GM19467 (cell line): ENCODE data around the gene ANO4.
A peak's percentile ranks its signal among the peaks of the same experiment; 100 is the strongest.
"Not testable (repeated sequence)": the region's sequence is repeated elsewhere in the genome, so short reads cannot be mapped to it uniquely, and the experiment has no call there.

Source experiments
- ATAC-seq: cut with Tn5 transposase; IDR thresholded peaks from one replicate; pipeline ENCODE4 v1.9.1; 2021; ENCODE audit warnings: mild to moderate bottlenecking, moderate library complexity; ENCODE audit not compliant: unreplicated experiment

ANO4 gene

DNA sequence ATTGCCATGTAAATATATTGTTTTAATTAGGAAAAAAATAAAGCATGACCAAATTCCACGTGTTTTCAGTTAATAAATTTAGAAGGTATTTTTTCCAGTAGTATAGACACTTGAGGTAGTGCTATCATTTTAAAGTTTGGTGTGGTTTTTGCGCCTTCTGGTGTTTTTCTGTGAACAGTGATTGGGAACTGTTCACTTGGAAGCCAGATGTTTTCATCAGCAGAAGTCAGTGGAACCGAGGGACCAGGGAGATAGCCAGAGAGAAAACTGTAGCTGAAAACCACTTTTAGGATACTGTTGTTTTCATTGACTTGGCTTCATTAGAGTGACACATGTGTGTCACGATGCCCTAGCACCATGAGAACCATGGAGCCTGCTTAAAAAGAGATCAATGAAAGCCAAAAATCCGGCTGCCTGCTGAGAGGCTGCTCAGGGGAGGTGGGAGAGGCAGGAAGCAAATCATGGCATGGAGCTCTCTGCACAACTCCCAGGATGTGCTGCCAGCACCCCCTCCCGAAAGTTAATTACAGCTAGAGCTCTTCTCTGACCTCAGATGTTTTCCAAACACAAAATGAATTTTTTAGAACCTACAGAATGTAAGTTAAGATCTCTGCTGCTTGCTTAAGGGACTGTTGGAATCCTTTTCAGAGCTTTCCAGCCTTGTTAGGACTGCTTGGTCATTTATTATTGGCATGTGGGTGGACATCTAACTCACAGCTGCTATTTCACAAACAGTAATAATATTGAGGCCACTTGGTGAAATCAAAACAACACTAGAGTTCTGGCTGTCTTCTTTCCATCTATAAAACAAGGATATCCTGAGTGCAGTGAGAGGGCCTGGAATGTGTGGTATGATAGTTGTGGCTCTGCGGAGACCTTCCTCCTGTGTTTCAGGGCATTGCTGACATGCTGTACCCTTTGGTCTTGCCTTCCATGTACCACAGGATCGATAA lies 192.3 kb downstream of the ANO4 start:
- no peak for ATAC-seq

DNA sequence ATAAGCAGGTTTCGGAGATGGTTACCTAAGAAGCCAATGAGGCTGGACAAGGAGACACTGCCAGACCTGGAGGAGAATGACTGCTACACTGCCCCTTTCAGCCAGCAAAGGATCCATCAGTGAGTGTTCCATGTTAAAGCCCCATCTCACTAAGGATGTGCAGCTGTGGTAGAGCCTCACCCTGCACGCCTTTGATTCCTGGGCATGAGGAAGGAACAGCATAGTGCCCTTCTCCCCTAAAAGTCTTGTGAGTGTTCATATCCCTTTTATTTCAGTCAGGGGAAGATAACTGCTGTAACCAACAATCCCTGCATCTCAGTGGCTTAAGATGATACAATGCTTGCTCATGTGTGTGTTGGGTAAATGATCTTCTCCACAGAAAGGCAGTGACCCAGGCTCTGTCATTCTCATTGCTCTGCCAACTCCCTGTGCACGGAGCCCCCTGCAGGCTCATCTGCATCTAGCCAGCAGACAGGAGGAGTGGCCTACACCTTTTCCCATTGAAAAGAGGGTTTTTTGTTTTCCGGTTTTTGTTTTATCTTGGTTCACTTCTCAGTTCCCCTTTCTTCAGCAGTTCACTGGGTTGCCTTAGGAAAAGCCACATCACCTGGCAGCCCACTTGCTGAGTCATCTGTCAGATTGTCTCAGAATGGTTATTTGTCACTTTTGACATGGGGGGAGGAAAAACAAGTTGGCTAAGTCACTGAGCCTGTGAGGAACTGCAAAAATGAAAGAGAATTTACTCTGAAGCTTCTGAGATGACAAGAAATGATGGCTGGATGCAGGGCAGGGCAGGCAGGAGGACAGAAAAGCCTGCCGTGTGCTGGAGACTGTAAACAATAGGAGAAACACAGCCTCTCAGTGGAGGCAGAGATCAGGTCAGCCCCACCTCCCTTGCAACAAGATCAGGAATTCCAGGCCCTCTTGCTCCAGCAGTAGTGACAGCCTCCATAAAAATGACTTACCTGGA lies 193.3 kb downstream of the ANO4 start:
- ATAC-seq, result peak; percentile 97

DNA sequence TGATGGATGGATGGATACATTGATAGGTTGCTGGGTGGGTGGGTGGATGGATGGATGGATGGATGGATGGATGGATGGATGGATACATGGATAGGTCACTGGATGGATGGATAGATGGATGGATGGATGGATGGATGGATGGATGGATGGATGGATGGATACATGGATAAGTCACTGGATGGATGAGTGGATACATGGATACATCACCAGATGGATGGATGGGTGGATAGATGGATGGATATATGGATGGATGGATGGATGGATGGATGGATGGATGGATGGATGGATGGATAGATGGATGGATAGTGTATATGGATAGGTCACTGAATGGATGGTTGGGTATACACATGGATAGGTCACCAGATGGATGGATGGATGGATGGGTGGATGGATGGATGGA lies 194.9 kb downstream of the ANO4 start:
- not testable (repeated sequence) for ATAC-seq

DNA sequence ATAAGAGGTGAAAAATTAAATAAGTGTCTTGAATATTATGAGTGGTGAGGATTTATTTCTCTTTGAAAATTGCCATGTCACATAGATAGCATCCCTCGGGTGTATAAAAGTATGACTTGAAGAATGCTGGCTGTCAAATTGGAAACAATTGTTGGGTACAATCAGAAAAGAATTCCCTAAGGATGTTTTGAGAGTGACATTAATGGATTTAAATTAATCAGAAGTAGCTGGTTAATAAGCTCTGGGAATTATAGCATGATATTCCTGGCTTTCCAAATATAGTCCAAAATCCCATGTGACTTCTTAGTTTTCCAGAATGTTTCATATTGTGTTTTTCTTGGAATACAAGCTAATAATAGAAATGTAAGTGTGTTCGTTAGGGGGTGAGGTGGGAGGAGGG lies 196.5 kb downstream of the ANO4 start:
- no peak for ATAC-seq

DNA sequence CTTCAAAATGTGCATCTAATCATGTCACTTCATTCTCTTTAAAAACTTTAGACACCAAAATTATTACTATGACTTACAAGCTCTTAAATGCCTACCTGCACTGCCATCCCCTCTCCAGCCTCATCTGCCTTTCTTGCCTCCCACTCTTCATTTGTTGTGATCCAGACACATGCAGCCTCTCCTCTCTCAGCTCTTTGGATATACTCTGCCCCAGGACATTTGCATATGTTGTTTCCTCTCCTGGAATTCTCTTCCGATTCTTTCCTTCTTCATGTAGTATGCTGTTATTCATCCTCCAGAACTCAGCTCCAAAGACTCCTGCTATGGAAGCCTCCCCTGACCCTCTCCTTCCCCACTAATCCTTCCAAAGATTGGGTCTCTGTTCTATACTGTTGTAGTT lies 197.6 kb downstream of the ANO4 start:
- ATAC-seq, result no peak

DNA sequence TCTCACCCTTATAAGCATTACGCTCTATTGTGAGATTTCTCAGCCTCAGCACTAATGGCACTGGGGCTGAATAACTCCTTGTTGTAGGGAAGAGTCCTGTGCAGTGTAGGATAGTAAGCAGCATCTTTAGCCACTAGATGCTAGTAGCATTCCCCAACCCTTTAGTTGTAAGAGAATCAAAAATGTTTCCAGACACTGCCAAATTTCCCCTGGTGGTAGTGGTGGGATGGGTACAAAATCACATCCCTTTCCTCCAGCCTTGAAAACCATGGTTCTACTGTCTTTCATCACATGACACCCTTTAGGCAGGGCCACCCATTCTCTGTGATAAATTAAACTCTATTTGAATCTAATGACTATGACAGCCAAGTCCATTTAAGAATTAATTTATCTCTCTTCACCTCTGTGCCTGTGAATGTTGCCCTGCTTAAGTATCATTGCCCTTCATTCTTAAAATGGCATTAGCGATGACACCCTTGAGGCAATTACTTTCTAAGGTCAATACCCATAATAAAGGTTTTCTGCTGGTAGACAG lies 199.4 kb downstream of the ANO4 start:
- ATAC-seq, result no peak

DNA sequence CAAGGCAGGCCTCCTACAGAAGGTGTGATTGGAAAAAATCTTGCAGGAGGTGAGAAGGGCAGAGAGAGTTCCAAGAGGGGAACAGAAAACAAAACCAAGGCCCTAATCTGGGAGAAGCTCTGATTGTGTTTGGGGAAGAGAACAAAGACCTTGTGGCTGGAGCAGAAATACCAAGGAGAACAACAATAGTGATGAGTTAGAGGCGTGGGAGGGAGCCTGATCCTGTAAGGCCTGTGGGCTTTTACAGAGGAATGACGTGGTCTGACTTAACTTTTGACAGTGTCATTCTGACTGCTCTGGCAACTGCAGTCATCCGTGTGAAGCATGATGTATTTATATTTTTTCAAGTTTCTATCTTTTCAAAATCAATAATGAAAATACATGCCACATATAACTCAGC lies 200.6 kb downstream of the ANO4 start:
- ATAC-seq, result no peak

DNA sequence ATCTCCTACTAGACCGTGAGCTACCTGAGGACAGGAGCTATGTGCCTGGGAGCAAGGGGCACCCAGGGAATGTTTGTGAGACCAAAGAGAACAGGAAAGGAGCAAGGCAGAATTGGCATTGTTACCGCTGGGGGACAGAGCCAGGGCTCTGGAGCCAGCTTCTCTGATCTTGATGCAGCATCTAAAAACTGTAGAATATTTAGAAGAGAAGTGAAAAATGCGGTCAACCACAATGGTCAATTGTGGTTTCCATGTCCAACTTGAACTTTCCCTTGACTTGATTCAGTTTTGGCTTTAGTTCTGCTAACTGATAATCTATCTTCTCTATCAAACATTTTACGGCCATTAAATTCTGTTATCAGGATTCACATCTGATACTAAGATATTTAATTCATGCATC lies 201.2 kb downstream of the ANO4 start:
- peak; percentile 91 for ATAC-seq

DNA sequence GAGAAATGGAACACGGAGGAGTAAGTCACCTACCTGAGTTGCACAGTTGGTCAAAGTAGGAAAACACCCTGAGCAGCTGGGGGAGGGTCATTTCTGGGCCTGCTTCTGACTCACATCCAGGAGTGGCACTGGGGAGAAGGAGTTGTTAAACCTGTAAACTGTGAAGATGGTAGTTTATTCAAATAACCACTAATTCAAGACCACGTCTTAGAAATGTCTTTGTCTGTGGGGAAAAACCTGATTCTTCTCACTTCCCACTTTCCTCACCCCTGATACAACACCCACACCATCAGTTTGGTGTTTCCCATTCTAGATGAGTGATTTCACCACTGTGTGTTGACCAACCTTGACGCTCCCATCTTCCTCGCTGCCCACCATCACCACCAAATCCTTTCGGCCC lies 207.1 kb downstream of the ANO4 start:
- ATAC-seq, result peak; percentile 48

DNA sequence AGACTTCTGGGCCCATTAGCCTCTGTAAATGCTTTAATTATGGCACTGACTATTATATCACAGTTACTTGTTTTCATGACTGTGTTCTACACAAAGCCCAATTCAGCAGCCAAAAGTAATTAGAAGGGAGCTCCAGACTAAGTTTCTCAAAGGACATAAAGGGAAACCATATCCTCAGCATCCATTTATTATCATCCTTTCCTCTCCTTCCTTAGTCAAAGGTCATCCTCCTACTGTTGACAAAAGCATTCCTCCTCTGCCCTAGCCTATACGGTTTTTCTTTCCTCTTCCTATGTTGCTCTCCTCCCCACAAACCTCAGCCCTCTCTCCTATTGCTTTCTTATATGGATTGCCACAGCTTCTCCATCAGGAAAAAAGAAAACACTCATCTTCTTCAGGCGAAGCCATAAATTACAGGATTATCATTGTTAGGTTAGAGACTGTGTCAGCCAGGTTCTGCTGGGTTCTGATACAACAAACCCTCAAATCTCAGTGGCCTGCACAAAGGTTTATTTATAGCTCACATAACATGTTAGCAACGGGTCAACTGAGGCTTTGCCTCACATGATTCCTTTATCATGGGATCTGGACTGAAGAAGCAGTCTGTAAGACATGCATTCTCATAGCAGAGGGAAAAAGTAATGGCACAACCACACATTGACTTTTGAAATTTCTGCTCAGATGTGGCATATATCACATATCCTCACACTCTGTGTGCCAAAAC lies 208.3 kb downstream of the ANO4 start:
- no peak for ATAC-seq

DNA sequence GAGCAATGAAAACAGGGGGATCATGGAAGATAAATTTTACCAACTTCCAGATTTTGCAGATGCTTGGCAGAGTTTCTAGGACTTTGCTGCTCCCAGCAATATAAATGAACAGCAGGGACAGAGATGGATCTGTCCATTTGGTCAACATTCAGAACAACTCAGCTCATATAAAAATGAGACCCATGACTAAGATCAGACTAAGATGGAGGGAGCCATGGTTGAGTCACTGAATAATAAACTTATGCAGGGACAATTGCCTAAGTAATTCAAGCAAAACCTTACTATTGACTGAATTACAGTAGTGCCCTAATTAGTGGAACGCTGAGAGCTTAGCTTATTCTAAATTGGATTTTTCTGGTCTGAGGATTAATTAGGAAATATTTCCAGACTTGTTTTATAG lies 210.3 kb downstream of the ANO4 start:
- no peak for ATAC-seq

DNA sequence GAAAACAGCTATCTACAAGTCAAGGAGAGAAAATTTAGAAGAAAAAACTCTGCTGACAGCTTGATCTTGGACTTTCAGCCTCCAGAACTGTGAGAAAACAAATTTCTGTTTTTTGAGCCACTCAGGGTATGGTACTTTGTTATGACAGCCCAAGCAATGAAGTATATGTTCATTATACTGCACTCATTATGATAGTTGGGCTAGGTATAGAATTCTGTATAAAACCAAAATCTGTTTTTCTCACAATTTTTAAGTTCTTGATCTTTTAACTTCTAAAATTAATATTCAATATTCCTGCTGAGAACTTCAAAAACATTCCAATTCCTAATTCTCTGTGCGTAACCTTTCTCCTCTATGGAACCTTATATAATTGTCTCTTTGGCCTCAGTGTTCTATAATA lies 214.7 kb downstream of the ANO4 start:
- no peak for ATAC-seq

DNA sequence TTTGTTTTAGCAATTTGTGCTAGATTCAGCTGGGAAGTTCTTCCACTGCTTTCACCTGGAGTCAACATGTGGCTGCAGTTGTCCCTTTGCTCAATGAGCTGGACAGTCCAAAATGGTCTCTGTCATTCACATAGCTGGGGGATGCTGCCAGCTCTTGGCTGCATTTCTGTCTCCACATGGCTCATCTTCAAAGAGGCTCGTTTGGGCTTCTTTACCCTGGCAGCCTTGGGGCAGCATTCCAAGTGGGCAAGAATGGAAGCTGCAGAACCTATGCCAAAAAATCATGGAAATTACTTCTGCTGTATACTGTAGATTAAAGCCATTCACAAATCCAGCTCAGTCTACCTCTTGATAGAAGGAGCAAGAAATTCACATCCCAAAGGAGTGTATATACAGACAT lies 216.3 kb downstream of the ANO4 start:
- no peak for ATAC-seq

DNA sequence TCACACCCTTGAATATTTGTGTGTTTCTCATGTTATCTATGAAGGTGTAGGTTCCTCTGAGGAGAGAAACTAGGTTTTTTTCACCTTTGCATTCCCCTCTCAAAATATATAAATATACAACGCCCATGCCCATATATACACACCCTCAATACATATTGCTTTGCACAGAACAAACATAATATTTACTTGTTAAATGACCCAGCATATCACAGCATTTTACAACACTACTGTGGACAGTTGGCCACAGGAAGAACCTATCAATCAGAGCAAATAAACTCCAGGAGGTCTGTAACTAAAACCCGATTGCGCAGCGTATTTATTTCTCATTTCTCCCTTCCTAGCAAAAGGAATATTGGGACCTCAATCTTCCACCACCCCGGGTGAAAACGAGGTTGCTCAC lies 219.4 kb downstream of the ANO4 start:
- ATAC-seq, result no peak

DNA sequence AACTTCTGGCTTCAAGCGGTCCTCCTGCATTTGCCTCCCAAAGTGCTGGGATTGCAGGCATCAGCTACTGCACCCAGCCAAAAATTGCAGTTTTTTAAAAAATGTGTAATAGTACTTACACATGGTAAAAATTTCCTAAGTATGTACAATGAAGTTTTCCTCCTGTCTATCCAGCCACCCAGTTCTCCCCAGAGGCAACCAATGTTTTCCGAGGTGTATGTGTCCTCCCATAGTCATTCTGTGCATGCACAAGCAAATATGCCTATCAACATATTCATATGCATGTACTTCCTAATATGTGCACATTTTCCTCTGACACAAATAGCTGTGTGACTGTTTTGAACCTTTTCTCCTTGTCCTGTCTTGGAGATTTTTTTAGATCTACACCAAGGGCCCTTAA lies 220.5 kb downstream of the ANO4 start:
- ATAC-seq, result no peak

DNA sequence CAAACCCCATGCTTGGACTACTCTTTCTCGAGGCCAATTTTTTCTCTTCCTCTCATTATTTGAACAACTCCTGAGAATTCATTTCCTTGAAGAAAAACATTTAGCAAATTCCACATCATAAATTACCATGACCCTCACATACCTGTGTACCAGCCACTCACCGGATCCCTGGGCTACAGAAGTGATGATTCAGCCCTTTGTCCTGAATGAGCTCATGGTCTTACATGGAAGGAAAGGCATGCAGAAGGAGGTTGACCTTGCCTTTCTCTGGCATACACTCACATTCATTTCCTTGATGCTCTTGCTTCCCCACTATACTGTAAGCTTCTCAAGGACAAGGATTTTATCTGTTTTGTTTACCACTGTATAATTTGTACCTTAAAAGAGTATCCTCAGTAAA lies 224.0 kb downstream of the ANO4 start:
- no peak for ATAC-seq

DNA sequence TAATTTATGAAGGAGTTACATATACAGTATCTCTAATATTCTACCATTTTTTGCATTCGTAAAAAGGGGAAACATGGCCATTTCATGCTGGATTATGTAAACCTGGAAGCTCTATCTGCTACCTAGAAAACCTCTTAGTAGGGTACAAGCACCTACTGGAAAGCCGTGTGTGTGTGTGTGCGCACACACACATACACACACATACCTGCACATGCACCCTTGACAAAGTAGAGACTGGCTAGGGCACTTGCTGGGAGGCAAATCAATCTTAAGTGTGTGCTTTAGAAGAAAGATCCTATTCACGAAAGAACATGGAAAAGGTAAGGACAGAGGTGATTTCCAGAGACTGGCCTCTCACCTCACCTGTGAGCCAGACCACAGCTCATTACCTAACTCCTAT lies 224.6 kb downstream of the ANO4 start:
- no peak for ATAC-seq

DNA sequence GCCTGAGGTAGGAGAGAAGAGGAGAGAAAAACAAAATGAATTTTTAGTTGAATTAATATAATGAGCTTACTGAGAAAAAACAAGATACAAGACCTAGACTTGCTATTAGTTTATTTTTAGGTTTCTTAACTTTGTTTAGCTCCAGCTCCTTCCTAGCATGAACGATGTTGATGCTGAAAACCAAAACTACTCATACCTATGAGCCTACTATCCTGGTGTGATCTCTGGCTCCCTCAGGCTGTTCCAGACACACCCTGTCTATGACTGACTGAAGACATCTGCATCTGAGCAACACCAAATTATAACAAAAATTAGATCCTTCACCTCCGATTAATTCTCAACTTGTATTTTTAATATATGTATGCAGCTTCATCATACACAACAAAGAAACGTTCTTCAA lies 225.1 kb downstream of the ANO4 start:
- ATAC-seq, result no peak

DNA sequence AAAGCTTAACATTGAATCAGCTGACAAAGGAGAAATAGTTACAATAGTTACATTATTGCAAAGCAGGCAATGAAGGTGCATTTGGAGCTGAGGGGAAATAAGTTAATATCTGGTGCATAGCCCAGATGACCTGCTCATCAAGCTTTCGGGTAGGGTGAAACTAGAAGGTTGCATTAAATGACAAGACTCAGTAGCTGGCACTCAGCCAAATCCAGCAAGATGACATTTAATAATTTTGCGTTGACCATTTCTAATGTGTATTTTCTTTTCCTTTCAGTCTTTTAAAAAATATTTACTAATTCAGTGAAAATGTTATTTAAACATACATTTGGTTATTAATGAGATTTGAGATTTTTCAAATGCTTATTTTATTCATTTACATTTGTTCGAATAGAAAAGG lies 226.9 kb downstream of the ANO4 start:
- ATAC-seq, result no peak

DNA sequence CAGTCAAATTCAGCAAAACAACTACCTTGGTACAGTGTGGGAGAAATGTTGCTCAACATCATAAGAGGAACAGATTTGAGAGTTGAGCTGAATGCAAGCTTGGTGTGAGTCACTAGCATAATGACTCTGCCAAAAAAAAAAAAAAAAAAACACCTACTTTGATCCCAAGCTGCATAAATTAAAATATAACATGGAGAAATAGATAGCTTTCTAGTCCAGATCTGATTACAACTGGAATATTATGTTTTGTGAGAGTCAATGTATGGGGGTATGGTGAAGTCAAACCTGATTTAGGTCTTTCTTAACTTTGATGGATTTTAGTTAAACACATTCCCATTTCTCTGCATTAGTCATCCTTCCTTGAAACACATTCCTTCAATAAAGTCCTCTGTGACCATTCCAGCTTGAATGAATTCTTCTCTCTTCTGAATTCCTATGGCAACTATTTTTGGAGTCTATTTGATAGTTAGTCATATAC lies 227.4 kb downstream of the ANO4 start:
- no peak for ATAC-seq

DNA sequence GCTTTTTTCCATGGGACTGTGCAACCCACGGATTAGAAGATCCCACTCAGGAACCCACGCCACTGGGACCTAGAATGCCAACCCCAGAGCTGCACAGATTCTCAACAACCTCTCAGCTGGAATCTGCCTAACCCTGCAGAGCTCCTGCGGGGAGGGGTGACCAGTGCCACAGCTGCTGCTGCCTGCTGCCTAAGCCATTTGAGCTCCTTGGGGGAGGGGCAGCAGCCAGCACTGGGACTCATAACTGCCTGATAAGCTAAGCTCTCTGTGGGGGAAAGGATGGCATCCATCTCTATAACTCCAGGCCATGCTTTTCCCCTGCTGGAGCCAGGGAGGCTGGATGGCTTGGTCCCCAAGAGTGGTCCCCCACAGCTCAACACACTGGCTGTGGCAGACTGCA lies 232.6 kb downstream of the ANO4 start:
- ATAC-seq, result no peak
